Measurements from ENCODE around the gene SLC4A1.

Gene SLC4A1

GRCh38 chr17:44220213-44221083 lies 47.5 kb downstream of the SLC4A1 start:
- no peak for DNase-seq (ENCODE audit: extremely low read depth, low read depth)
- TF ChIP-seq CTCF (IDR thresholded peaks at IDR 0.05; ENCODE audit: low read depth, low read length), result no peak

- DNase-seq (ENCODE audit: extremely low read depth, low read depth), result no peak
- no peak for TF ChIP-seq CTCF (IDR thresholded peaks at IDR 0.05; ENCODE audit: low read depth, low read length)
These were observed 48.2 kb downstream of the SLC4A1 start, which contains the start of gene UBTF for GRCh38 chr17:44219616-44220212. Gene UBTF (minus strand): TSS chr17:44219675. CDS start chr17:44218229, 1,446 bp downstream.

- DNase-seq (ENCODE audit: extremely low read depth, low read depth), result no peak
- TF ChIP-seq CTCF (IDR thresholded peaks at IDR 0.05; ENCODE audit: low read depth, low read length), result peak; percentile 8
These were observed 48.8 kb downstream of the SLC4A1 start for GRCh38 chr17:44219108-44219615.

- TF ChIP-seq CTCF (IDR thresholded peaks at IDR 0.05; ENCODE audit: low read depth, low read length), result peak; percentile 44
- peak; percentile 78 for DNase-seq (ENCODE audit: extremely low read depth, low read depth)
These were observed 49.4 kb downstream of the SLC4A1 start for GRCh38 chr17:44218344-44219107.

GRCh38 chr17:44217738-44218343 lies 50.1 kb downstream of the SLC4A1 start:
- TF ChIP-seq CTCF (IDR thresholded peaks at IDR 0.05; ENCODE audit: low read depth, low read length), result no peak
- DNase-seq (ENCODE audit: extremely low read depth, low read depth), result no peak

- TF ChIP-seq CTCF (IDR thresholded peaks at IDR 0.05; ENCODE audit: low read depth, low read length), result no peak
- DNase-seq (ENCODE audit: extremely low read depth, low read depth), result no peak
These were observed 51.2 kb downstream of the SLC4A1 start for GRCh38 chr17:44216694-44217093.

Measured in AG09319 (cell line).